KMS-11 (cell line): Measurements from ENCODE around the gene MYL11.
A peak's percentile ranks its signal among the peaks of the same experiment; 100 is the strongest.

Experiments used
- H2AFZ ChIP-seq: fragments of 200-600 bp; sonication (generic); 2 replicates; pipeline ENCODE4 v1.6.1; 2016; ENCODE audit warnings: antibody characterized with exemption, mixed run types, low read depth
- H3K27ac ChIP-seq: fragments of 200-600 bp; sonication (generic); 2 replicates; pipeline ENCODE4 v1.6.1; 2016; ENCODE audit warnings: mild to moderate bottlenecking, mixed run types
- H3K27me3 ChIP-seq: fragments of 200-600 bp; sonication (generic); 2 replicates; pipeline ENCODE4 v1.6.1; 2017; ENCODE audit warnings: mild to moderate bottlenecking, low read depth, mixed run types, moderate library complexity; ENCODE audit not compliant: insufficient read depth
- H3K36me3 ChIP-seq: fragments of 200-600 bp; sonication (generic); 2 replicates; pipeline ENCODE4 v1.6.1; 2017; ENCODE audit warnings: mild to moderate bottlenecking, mixed run types; ENCODE audit not compliant: insufficient read depth
- H3K4me1 ChIP-seq: fragments of 200-600 bp; sonication (generic); 2 replicates; pipeline ENCODE4 v1.6.1; 2016; ENCODE audit warnings: mild to moderate bottlenecking, low read depth, mixed run types; ENCODE audit not compliant: poor library complexity, severe bottlenecking
- H3K4me2 ChIP-seq: fragments of 200-600 bp; sonication (generic); 2 replicates; pipeline ENCODE4 v1.7.0; 2016; ENCODE audit warnings: mild to moderate bottlenecking, mixed run types
- H3K4me3 ChIP-seq: fragments of 200-600 bp; sonication (generic); IDR thresholded peaks from 2 replicates; pipeline ENCODE4 v1.6.1; 2017; ENCODE audit warnings: low read depth, low read length, mixed read lengths; ENCODE audit not compliant: insufficient read depth
- H3K79me2 ChIP-seq: fragments of 200-600 bp; sonication (generic); 2 replicates; pipeline ENCODE4 v1.6.1; 2016; ENCODE audit warnings: low read depth, mixed run types; ENCODE audit not compliant: insufficient read depth
- H3K9ac ChIP-seq: fragments of 200-600 bp; sonication (generic); 2 replicates; pipeline ENCODE4 v1.6.1; 2016; ENCODE audit warnings: mild to moderate bottlenecking, mixed run types
- H4K20me1 ChIP-seq: fragments of 200-600 bp; sonication (generic); 2 replicates; pipeline ENCODE4 v1.6.1; 2016; ENCODE audit warnings: mild to moderate bottlenecking, mixed run types; ENCODE audit not compliant: insufficient read depth
- CTCF ChIP-seq: fragments of 200-600 bp; sonication (generic); conservative IDR thresholded peaks from 2 replicates; pipeline ENCODE4 v1.6.1; 2017; ENCODE audit warnings: low read depth, mild to moderate bottlenecking, antibody characterized with exemption, low read length, moderate library complexity, mixed read lengths

Gene MYL11

DNA sequence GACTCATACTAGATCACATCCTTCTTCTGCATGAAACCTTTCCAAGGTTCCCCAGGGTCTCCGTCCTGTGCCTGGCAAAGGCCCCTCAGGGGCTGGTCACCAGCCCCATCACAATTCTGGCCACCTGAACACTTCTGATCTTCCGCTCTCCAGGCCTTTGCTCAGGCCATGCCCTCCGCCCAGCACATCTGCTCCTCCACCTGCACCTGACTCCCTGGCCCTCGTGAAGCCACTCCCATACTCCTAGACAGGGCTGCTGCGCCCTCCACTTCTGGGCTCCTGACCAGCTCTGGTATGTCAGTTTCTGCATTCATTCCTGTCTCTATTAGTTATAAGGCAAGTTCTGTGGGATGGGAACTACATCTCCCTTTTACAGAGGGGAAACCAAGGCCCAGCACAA, 1.9 kb upstream of the MYL11 start:
- Histone ChIP-seq H3K4me1 (peaks cover 30% of the 10 kb centered on the region), H4K20me1 (no peaks in the 10 kb centered on the region), H3K9ac (no peak overlapping the region), H3K4me2 (no peak overlapping the region), H3K4me3 (no peak overlapping the region), H3K27me3 (no peaks in the 10 kb centered on the region), H3K36me3 (no peaks in the 10 kb centered on the region), H3K27ac (no peak overlapping the region), H3K79me2 (peaks cover 20% of the 10 kb centered on the region), H2AFZ (no peak overlapping the region)
- no peak for TF ChIP-seq CTCF

DNA sequence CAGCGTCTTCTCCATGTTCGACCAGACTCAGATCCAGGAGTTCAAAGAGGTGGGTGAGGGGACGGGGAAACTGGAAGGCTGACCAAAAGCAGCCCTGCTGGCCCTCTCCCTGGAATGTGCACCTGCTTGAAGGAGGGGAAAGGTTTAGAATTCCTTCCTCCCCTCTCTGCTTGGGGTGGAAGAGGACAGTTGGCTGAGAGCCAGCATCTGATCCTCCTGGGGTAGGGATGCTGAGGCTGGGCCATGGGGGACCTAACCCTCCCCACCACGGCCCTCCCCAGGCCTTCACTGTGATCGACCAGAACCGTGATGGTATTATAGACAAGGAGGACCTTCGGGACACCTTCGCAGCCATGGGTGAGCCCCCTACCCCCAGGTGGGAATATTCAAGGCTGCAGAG, 1.3 kb downstream of the MYL11 start:
- no peaks in the 10 kb centered on the region for H3K27me3 ChIP-seq

DNA sequence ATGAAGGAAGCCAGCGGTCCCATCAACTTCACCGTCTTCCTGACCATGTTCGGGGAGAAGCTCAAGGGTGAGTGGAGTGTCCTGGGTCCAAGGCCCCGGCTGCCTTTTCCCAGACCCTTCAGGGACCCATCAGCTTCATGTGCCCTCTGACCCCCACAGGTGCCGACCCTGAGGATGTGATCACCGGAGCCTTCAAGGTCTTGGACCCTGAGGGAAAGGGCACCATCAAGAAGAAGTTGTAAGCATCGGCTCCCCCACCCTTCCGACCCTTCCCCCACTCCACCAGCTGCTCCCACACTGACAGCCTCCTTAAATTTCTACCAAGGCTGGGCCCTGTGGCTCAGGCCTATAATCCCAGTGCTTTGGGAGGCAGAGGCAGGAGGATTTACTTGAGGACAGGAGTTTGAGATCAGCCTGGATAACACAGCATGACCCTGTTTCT, 1.9 kb downstream of the MYL11 start:
- no peaks in the 10 kb centered on the region for H4K20me1 ChIP-seq
- peak overlapping the region; percentile 99; the same call in 1 of the 2 replicates for H3K27ac ChIP-seq
- H3K4me2 ChIP-seq, result peak overlapping the region; percentile 97; the same call in 1 of the 2 replicates
- no peak overlapping the region for H2AFZ ChIP-seq
- no peak overlapping the region for H3K9ac ChIP-seq
- 0 out of 2 replicates have a peak, but pooled peaks cover 4% of the 10 kb centered on the region for H3K79me2 ChIP-seq
- H3K4me1 ChIP-seq, result peaks cover 22% of the 10 kb centered on the region
- H3K36me3 ChIP-seq, result no peaks in the 10 kb centered on the region
- no peaks in the 10 kb centered on the region for H3K27me3 ChIP-seq
- no peak for TF ChIP-seq CTCF
- no peak overlapping the region for H3K4me3 ChIP-seq

More for the DNA sequence above, 1.3 kb downstream of the MYL11 start:
- TF ChIP-seq CTCF, result no peak
- Histone ChIP-seq H3K36me3 (no peaks in the 10 kb centered on the region), H4K20me1 (no peaks in the 10 kb centered on the region), H3K4me2 (no peak overlapping the region), H3K27ac (no peak overlapping the region), H3K4me3 (no peak overlapping the region), H2AFZ (no peak overlapping the region), H3K9ac (no peak overlapping the region), H3K79me2 (0 out of 2 replicates have a peak, but pooled peaks cover 4% of the 10 kb centered on the region), H3K4me1 (peaks cover 25% of the 10 kb centered on the region)

DNA sequence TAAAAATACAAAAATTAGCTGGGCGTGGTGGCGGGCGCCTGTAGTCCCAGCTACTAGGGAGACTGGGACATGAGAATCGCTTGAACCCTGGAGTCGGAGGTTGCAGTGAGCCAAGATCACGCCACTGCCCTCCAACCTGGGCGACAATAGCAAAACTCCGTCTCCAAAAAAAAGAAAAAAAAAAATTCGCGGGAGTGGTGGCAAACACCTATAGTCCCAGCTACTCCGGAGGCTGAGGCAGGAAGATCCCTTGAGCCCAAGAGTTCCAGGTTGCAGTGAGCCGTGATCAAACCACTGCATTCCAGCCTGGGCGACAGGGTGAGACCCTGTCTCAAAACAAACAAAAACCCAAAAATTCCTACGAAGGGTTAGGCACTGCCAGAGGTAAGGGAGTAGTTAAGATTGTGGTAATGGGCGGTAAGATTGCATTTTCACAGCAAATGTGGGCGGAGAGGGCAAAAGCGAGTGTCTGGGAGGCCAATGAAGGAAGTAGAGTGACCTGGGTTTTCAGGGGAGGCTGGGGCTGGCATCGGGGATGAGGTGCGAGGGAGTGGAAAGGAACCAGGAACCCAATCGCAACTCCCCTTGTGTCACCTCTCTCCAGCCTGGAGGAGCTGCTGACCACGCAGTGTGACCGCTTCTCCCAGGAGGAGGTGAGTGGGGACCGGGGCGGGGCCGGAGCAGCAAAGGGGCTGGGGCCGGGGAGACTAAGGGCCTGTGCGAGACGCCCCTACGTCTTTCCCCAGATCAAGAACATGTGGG, 2.6 kb downstream of the MYL11 start:
- H4K20me1 ChIP-seq, result no peaks in the 10 kb centered on the region
- H3K4me3 ChIP-seq, result peak overlapping the region; percentile 68
- TF ChIP-seq CTCF, result no peak
- peak overlapping the region; percentile 88 for H3K9ac ChIP-seq
- H3K4me1 ChIP-seq, result peaks cover 14% of the 10 kb centered on the region
- peak overlapping the region; percentile 99 for H3K27ac ChIP-seq
- no peaks in the 10 kb centered on the region for H3K36me3 ChIP-seq
- no peaks in the 10 kb centered on the region for H3K27me3 ChIP-seq
- peak overlapping the region; percentile 97 for H3K4me2 ChIP-seq
- H3K79me2 ChIP-seq, result 0 out of 2 replicates have a peak, but pooled peaks cover 4% of the 10 kb centered on the region
- peak overlapping the region; percentile 91 for H2AFZ ChIP-seq
